GM12878 (cell line): ENCODE results near the gene WNT9A. TPM values are rescaled to one million over a fixed set of nuclear protein-coding genes. Genes with fewer than 3 reads are reported as not detected.

Experiments used
- ATAC-seq: fragments of 200-7000 bp; cut with Tn5 transposase; 3 replicates; pipeline ENCODE4 v1.9.1; 2020; ENCODE audit warnings: mild to moderate bottlenecking, moderate library complexity
- BruUV-seq: library from RNA; stranded (reverse); fragments of 400-500 nt; replicated peaks from 2 replicates; lab custom pipeline; 2021; lab: Mats Ljungman, UMichigan
- CTCF ChIA-PET: fragments of 300-600 bp; sonication (Branson Sonifier 250); formaldehyde crosslinking; extraction: SDS; loops from one replicate; lab custom pipeline; 2021; ENCODE audit warnings: inconsistent platforms; lab: Yijun Ruan, JAX
- POLR2A ChIA-PET: fragments of 350-600 bp; formaldehyde crosslinking; extraction: SDS; loops from one replicate; lab custom pipeline; 2021; ENCODE audit warnings: inconsistent platforms; lab: Charles Lee
- RAD21 ChIA-PET: fragments of 300-600 bp; sonication (Branson Sonifier 250); formaldehyde crosslinking; loops from one replicate; lab custom pipeline; 2023; ENCODE audit warnings: antibody characterized with exemption; ENCODE audit not compliant: unreplicated experiment; lab: Charles Lee
- SMC1A ChIA-PET: fragments of 300-600 bp; sonication (Branson Sonifier 250); formaldehyde crosslinking; loops from one replicate; lab custom pipeline; 2023; ENCODE audit not compliant: unreplicated experiment, uncharacterized antibody; lab: Charles Lee
- DNase-seq: peaks from one replicate; pipeline ENCODE4 v3.0.0-alpha.2; 2011; ENCODE audit warnings: low read depth, low spot score
- FAIRE-seq: peaks from 3 replicates; lab custom pipeline; 2011; peaks lifted over from hg19 to GRCh38; lab: Jason Lieb, UNC
- H2AFZ ChIP-seq: 2 replicates; pipeline ENCODE4 v1.6.0; 2011; ENCODE audit warnings: low read depth, low read length, control low read depth; ENCODE audit not compliant: control insufficient read depth
- H3K27ac ChIP-seq: 2 replicates; pipeline ENCODE4 v1.5.1; 2011; ENCODE audit warnings: control low read depth; ENCODE audit not compliant: control insufficient read depth, insufficient read depth
- H3K27me3 ChIP-seq, 2 experiments: replicated peaks in 1 of 2; 2 replicates each; pipeline versions ENCODE4 v1.6.0 to v1.6.1; 2011; ENCODE audit warnings: low read length in 1 of 2; ENCODE audit not compliant: control insufficient read depth in 2 of 2, insufficient read depth in 2 of 2
- H3K36me3 ChIP-seq, 2 experiments: 2 replicates each; pipeline ENCODE4 v1.5.1; 2011; ENCODE audit warnings: low read length in 1 of 2; ENCODE audit not compliant: control insufficient read depth in 2 of 2, insufficient read depth in 2 of 2
- H3K4me1 ChIP-seq: 2 replicates; pipeline ENCODE4 v1.6.1; 2011; ENCODE audit warnings: mild to moderate bottlenecking, low read length, moderate library complexity, mixed read lengths; ENCODE audit not compliant: control insufficient read depth, insufficient read depth
- H3K4me2 ChIP-seq: 2 replicates; pipeline ENCODE4 v1.6.0; 2011; ENCODE audit warnings: control low read depth; ENCODE audit not compliant: control insufficient read depth, insufficient read depth
- H3K4me3 ChIP-seq: fragments of 200-600 bp; sonication (generic); 2 replicates; pipeline ENCODE4 v1.5.1; 2016
- H3K79me2 ChIP-seq: 2 replicates; pipeline ENCODE4 v1.6.0; 2011; ENCODE audit warnings: low read length; ENCODE audit not compliant: control insufficient read depth, insufficient read depth
- H3K9ac ChIP-seq: 2 replicates; pipeline ENCODE4 v1.8.0; 2011; ENCODE audit warnings: low read length, control low read depth, mixed read lengths; ENCODE audit not compliant: control insufficient read depth, insufficient read depth
- H3K9me3 ChIP-seq: replicated peaks from 3 replicates; pipeline ENCODE4 v1.5.1; 2011; ENCODE audit warnings: mild to moderate bottlenecking, low read length; ENCODE audit not compliant: control insufficient read depth, insufficient read depth
- H4K20me1 ChIP-seq: 2 replicates; pipeline ENCODE4 v1.6.0; 2011; ENCODE audit not compliant: control insufficient read depth, insufficient read depth
- BACH1 ChIP-seq: fragments of 450-650 bp; IDR thresholded peaks from 2 replicates; pipeline ENCODE4 v1.6.1; 2017; ENCODE audit warnings: mild to moderate bottlenecking, borderline replicate concordance
- CEBPB ChIP-seq, 2 experiments: fragments of 150-350 bp in 1 of 2; IDR thresholded peaks; 2 replicates each; pipeline ENCODE4 v1.6.1; 2012 to 2014; ENCODE audit warnings: low read depth in 2 of 2, low read length in 2 of 2, borderline replicate concordance in 1 of 2, inconsistent platforms in 1 of 2
- NFIC ChIP-seq: IDR thresholded peaks from 2 replicates; pipeline ENCODE4 v1.6.1; 2012; ENCODE audit warnings: low read depth, mild to moderate bottlenecking, inconsistent platforms, low read length, moderate library complexity
- NFXL1 ChIP-seq: fragments of 450-650 bp; IDR thresholded peaks from 2 replicates; pipeline ENCODE4 v1.6.1; 2017; ENCODE audit warnings: antibody characterized with exemption, mild to moderate bottlenecking, borderline replicate concordance
- PML ChIP-seq: IDR thresholded peaks from 2 replicates; pipeline ENCODE4 v1.6.1; 2012; ENCODE audit warnings: low read length, inconsistent platforms
- SP1 ChIP-seq: IDR thresholded peaks from one replicate; pipeline ENCODE4 v1.6.1; 2011; ENCODE audit warnings: low read depth, low read length
- STAT1 ChIP-seq: fragments of 450-650 bp; conservative IDR thresholded peaks from 2 replicates; pipeline ENCODE4 v1.6.1; 2014; ENCODE audit warnings: antibody characterized with exemption, mild to moderate bottlenecking
- TCF3 ChIP-seq: IDR thresholded peaks from 2 replicates; pipeline ENCODE4 v1.6.1; 2012; ENCODE audit warnings: low read depth, mild to moderate bottlenecking, low read length, borderline replicate concordance; ENCODE audit not compliant: insufficient read depth
- WGBS: methylation state at CpG from one replicate; pipeline ENCODE4 v1.1.6; 2016; ENCODE audit warnings: low lambda C conversion rate; ENCODE audit not compliant: insufficient replicate concordance, insufficient coverage; ENCODE audit errors: missing lambda C conversion rate; 5-methylcytosine and 5-hydroxymethylcytosine counted together
- in situ Hi-C: fragments of 300-500 bp; cut with MboI; formaldehyde crosslinking; loops from 9 replicates; pipeline ENCODE4 v1.14.3; 2018; ENCODE audit warnings: mixed read lengths
- intact Hi-C: fragments of 100-400 bp; cut with micrococcal nuclease; formaldehyde crosslinking; loops from one replicate; pipeline ENCODE4 v1.14.2; 2022; ENCODE audit not compliant: unreplicated experiment
- polyA plus RNA-seq, 11 experiments: library from polyadenylated mRNA; depleted of rRNA in 4 of 11; unstranded in 6 of 11; stranded (reverse) in 5 of 11; fragments of >200 nt; fragmentation: Nextera tagmentation in 4 of 11; fragmentation: Illumina TruSeq in 1 of 11; extraction: Ambion mirVana in 4 of 11; extraction: Trizol in 1 of 11; gene quantifications; 1 replicate in 1 of 11; 2 replicates in 10 of 11; pipeline versions ENCODE4 v1.2.1 to v1.2.3, GENCODE V29; 2011 to 2016; ENCODE audit warnings: inconsistent platforms in 2 of 11, missing spikeins in 2 of 11, low read depth in 1 of 11
- total RNA-seq, 4 experiments: library from RNA; depleted of rRNA in 3 of 4; stranded (reverse); fragments of >200 nt in 3 of 4; fragmentation: Illumina TruSeq in 1 of 4; extraction: Trizol in 1 of 4; gene quantifications; 2 replicates each; pipeline versions ENCODE4 v1.2.1 to v1.2.3, GENCODE V29; 2013 to 2021

Gene WNT9A
- total and polyA plus RNA-seq, 10 of the 15 experiments (the other 5 are each of a cell fraction or from before 2014, with no cell fraction given), result not detected

DNA sequence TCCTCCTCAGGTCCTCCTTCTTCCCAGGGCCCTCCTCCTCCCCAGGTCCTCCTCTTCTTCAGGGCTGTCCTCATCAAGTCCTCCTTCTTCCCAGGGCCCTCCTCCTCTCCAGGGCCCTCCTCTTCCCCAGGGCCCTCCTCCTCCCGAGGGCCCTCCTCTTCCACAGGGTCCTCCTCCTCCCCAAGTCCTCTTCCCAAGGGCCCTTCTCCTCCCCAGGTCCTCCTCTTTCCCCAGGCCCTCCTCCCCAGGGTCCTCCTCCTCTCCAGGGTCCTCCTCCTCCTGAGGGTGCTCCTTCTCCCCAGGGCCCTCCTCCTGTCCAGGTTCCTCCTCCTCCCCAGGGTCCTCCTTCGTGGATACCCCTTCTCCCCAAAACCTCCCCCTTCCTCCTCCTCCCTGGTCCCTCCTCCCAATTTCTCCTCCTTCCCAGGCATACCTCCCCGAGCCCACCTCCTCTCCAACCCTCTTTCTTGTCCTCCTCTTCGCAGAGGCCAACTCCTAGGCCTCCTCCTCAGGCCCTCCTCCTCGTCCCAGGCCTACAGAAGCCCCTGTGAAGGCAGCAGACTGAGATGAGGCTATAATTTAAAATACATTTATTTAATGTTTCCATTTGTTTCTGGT is 29.5 kb downstream of the WNT9A start:
- no peak for FAIRE-seq
- BruUV-seq, result no TSS peak
- no peaks in the 10 kb centered on the region for H3K27me3 ChIP-seq
- TF ChIP-seq CEBPB (IDR thresholded peaks at IDR 0.05; ENCODE audit: borderline replicate concordance in 1 of 2, low read depth in 2 of 2, low read length in 2 of 2) (no peak), SP1 (no peak), PML (no peak), NFXL1 (peak; percentile 51; the same call in 1 of the 2 replicates), NFIC (no peak), BACH1 (no peak), TCF3 (no peak), STAT1 (no peak)
- 0% methylated on average over 2 of the region's 5 CpGs for WGBS
- no peak overlapping the region for H3K4me2 ChIP-seq
- ChIA-PET POLR2A (no interaction called here), RAD21 (no interaction called here), CTCF (no interaction called here), SMC1A (interaction anchor here (0.6 kb wide), 1 partner anchor 43 kb away, joined by 6 read pairs; no protein-coding TSS in a partner anchor)
- H3K36me3 ChIP-seq, result no peaks in the 10 kb centered on the region
- no peak overlapping the region for H3K27ac ChIP-seq
- no peak overlapping the region for H3K4me3 ChIP-seq
- no peak for ATAC-seq
- H2AFZ ChIP-seq, result no peak overlapping the region
- in situ Hi-C loops, result no loop called here
- no peaks in the 10 kb centered on the region for H4K20me1 ChIP-seq
- no peaks in the 10 kb centered on the region for H3K4me1 ChIP-seq
- DNase-seq, result no peak
- no peaks in the 10 kb centered on the region for H3K9me3 ChIP-seq
- H3K9ac ChIP-seq, result no peak overlapping the region
- intact Hi-C loops, result no loop called here
- no peaks in the 10 kb centered on the region for H3K79me2 ChIP-seq
